ENCODE data around the gene DNAH7.
"Not testable (repeated sequence)": the region's sequence is repeated elsewhere in the genome, so short reads cannot be mapped to it uniquely, and the experiment has no call there.

DNAH7 gene

GRCh38 chr2:195734395-195734794, 334.2 kb downstream of the DNAH7 start:
- DNase-seq (ENCODE audit: low read depth in 2 of 2, low spot score in 1 of 2), result no peak

- DNase-seq (ENCODE audit: low read depth in 2 of 2, low spot score in 1 of 2), result no peak
These were observed 334.8 kb downstream of the DNAH7 start for GRCh38 chr2:195733831-195734230.

- DNase-seq (ENCODE audit: low read depth in 2 of 2, low spot score in 1 of 2), result no peak
These were observed 336.1 kb downstream of the DNAH7 start for GRCh38 chr2:195732574-195732973.

GRCh38 chr2:195730912-195731311, 337.7 kb downstream of the DNAH7 start:
- no peak for DNase-seq (ENCODE audit: low read depth in 2 of 2, low spot score in 1 of 2)

GRCh38 chr2:195727106-195727505, 341.5 kb downstream of the DNAH7 start:
- DNase-seq (ENCODE audit: low read depth in 2 of 2, low spot score in 1 of 2), result no peak

- DNase-seq (ENCODE audit: low read depth in 2 of 2, low spot score in 1 of 2), result no peak
These were observed 346.6 kb downstream of the DNAH7 start for GRCh38 chr2:195722075-195722474.

GRCh38 chr2:195721042-195721441, 347.6 kb downstream of the DNAH7 start:
- no peak for DNase-seq (ENCODE audit: low read depth in 2 of 2, low spot score in 1 of 2)

- no peak for DNase-seq (ENCODE audit: low read depth in 2 of 2, low spot score in 1 of 2)
These were observed 352.2 kb downstream of the DNAH7 start for GRCh38 chr2:195716466-195716865.

- no peak for DNase-seq (ENCODE audit: low read depth in 2 of 2, low spot score in 1 of 2)
These were observed 357.2 kb downstream of the DNAH7 start for GRCh38 chr2:195711478-195711877.

- DNase-seq (ENCODE audit: low read depth in 2 of 2, low spot score in 1 of 2), result no peak
These were observed 358.5 kb downstream of the DNAH7 start for GRCh38 chr2:195709901-195710806.

- no peak for DNase-seq (ENCODE audit: low read depth in 2 of 2, low spot score in 1 of 2)
These were observed 362.3 kb downstream of the DNAH7 start for GRCh38 chr2:195706161-195706900.

- DNase-seq (ENCODE audit: low read depth in 2 of 2, low spot score in 1 of 2), result no peak
These were observed 368.2 kb downstream of the DNAH7 start for GRCh38 chr2:195700480-195700879.

- no peak for DNase-seq (ENCODE audit: low read depth in 2 of 2, low spot score in 1 of 2)
These were observed 370.9 kb downstream of the DNAH7 start for GRCh38 chr2:195697681-195698220.

- DNase-seq (ENCODE audit: low read depth in 2 of 2, low spot score in 1 of 2), result no peak
These were observed 372.6 kb downstream of the DNAH7 start for GRCh38 chr2:195696012-195696411.

- DNase-seq (ENCODE audit: low read depth in 2 of 2, low spot score in 1 of 2), result no peak
These were observed 373.5 kb downstream of the DNAH7 start for GRCh38 chr2:195695002-195695631.

- no peak for DNase-seq (ENCODE audit: low read depth in 2 of 2, low spot score in 1 of 2)
These were observed 374.1 kb downstream of the DNAH7 start for GRCh38 chr2:195694553-195694952.

- not testable (repeated sequence) for DNase-seq (ENCODE audit: low read depth in 2 of 2, low spot score in 1 of 2)
These were observed 376.1 kb downstream of the DNAH7 start for GRCh38 chr2:195692531-195692930.
